T47D (cell line): ENCODE measurements around the gene MPV17L.
A peak's percentile ranks its signal among the peaks of the same experiment; 100 is the strongest.
"Not testable (repeated sequence)": the region's sequence is repeated elsewhere in the genome, so short reads cannot be mapped to it uniquely, and the experiment has no call there.

Experiments
- DNase-seq, 2 experiments: peaks; one replicate each; pipeline versions ENCODE4 v3.0.0 to v3.0.0-alpha.2; 2011 to 2012; ENCODE audit warnings: low read depth in 1 of 2, low spot score in 1 of 2
- JUND ChIP-seq: IDR thresholded peaks from 2 replicates; pipeline ENCODE4 v1.6.1; 2012; ENCODE audit warnings: low read depth
- in situ Hi-C: cut with HindIII; loops from 2 replicates; pipeline ENCODE4 v1.10.0; 2016; ENCODE audit warnings: low sequenced_read_pairs, low pct_unique_long_range_greater_than_20kb

The MPV17L gene

DNA sequence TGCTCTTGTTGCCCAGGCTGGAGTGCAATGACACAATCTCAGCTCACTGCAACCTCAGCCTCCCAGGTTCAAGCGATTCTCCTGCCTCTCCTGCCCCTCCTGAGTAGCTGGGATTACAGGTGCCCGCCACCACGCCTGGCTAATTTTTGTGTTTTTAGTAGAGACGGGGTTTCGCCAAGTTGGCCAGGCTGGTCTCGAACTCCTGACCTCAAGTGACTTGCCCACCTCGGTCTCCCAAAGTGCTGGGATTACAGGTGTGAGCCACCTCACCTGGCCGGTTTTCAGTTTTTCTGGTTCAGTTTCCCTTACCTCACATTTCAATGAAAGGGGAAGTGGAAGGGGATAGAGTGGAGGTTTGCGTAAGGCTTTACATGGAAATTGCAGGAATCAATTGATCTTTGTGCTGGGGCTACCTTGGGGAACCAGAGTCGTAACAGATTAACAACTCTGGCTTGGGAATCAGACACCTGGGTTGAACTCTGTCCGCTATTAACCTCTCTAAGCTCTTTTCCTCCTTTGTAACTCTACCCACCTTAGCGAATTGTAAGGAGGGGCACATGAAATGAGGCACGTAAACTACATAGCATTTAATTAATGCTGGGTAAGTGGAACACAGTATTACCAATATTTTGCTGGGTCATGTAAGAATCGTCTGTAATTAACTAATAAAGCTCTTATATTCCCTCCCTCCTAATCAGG, 3.2 kb downstream of the MPV17L start:
- in situ Hi-C loops: no loop called here
- TF ChIP-seq JUND: no peak
- no peak for DNase-seq

DNA sequence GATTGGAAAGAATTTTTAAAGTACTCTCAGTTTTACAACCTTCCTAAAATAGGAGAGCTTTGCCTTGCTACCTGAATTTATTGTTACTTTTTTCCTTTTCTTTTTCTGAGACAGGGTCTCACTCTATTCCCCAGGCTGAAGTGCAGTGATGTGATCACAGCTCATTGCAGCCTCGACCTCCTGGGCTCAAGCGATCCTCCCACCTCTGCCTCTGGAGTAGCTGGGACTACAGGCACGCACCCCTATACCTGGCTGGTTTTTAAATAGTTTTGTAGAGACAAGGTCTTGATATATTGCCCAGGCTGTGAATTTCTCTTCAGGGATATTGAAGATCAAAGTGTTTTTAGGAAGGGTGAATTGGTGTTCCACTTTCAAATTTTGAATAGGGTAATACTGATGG, 3.8 kb downstream of the MPV17L start:
- DNase-seq: no peak
- TF ChIP-seq JUND: no peak
- in situ Hi-C loops: no loop called here

DNA sequence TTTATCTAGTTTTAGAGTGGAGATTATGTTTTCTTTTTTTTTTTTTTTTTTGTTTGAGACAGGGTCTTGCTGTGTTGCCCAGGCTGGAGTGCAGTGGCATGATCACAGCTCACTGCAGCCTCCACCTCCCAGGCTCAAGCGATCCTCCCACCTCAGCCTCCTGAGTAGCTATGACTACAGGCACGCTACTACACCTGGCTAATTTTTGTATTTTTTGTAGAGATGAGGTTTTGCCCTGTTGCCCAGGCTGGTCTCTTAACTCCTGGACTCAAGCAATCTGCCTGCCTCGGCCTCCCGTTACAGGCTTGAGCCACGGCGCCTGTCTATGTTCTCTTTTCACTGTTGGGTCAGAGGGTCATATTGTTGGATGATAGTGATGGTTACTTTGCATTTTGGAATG, 4.8 kb downstream of the MPV17L start:
- DNase-seq, in situ Hi-C loops: not testable (repeated sequence)

DNA sequence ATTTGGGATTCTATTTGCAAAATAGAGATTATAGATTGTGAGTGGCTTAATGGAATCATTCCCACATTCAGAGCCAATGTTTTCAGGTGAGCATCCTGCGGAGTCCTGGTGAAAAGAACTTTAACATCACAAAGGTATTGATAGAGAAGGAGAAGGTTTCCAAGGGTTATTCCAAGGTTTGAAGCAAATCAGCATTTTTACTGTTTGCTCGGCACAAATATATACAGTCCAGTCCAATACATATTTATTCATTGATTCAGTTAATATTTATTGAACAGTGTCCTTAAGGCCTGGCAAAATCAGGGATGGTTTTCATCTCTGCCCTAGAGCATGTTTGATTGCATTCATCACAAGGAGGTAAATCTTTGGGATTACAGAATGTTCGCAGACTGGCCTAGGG, 6.4 kb downstream of the MPV17L start:
- no peak for TF ChIP-seq JUND
- in situ Hi-C loops: no loop called here

DNA sequence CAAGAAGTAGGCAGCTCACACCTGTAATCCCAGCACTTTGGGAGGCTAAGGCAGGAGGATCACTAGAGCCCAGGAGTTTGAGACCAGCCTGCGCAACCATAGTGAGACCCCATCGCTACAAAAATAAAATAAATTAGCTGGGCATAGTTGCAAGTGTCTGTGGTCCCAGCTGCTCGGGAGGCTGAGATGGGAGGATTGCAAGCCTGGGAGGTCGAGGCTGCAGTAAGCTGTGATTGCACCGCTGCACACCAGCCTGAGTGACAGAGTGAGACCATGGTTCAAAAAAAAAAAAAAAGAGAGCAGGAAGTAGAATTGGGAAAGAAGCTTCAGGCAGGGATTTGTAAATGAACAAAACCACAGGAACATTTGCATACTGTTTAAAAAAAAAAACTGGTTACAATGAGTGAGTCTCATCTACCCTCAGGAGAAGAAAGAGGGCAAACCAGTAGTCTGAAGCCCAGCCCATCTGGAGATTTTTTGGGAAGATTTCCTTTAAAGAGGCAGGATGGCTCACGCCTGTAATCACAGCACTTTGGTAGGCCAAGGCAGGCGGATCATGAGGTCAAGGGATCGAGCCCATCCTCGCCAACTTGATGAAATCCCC, 7.9 kb downstream of the MPV17L start:
- in situ Hi-C loops: no loop called here
- TF ChIP-seq JUND: no peak
- peak in 1 of 2 experiments; percentile 83 for DNase-seq

More for the DNA sequence above, 6.4 kb downstream of the MPV17L start:
- DNase-seq: no peak

DNA sequence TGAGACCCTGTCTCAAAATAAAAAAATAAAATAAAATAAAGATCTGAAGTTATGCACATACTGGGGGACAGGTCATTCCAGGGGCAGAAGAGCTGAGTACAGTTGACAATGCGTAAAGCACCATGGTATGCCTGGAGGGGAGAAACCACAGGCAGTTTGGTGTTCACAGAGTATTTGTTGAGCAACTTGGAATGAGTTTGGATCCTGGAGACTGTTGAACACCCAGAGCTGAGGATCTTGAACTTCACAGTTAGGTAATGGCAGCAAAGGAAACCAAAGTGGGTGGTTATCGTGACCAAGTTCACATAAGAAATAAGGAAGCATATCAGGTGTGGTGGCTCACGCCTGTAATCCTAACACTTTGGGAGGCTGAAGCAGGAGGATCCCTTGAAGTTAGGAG, 8.5 kb downstream of the MPV17L start:
- peak in 1 of 2 experiments; percentile 57 for DNase-seq
- in situ Hi-C loops: not testable (repeated sequence)

DNA sequence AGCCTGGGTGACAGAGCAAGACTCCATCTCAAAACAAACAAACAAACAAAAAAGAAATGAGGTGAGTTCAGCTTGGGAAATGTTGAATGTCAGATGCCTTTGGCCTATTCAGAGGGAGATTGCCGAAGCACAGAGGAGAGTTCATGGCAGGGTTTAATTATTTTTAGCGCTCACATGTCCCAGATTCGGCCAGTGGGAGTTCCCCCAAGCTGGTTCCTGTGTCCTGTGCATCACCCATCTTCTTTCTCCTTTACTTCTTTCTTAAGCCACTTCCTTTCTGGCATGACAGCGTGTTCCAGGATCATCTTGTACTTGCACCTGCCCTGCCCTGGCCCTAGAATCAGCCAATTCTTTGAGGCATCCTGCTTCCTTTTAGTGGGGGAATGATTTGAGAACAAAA, 9.2 kb downstream of the MPV17L start:
- no peak for TF ChIP-seq JUND
- in situ Hi-C loops: no loop called here
- peak in 1 of 2 experiments; percentile 33 for DNase-seq

DNA sequence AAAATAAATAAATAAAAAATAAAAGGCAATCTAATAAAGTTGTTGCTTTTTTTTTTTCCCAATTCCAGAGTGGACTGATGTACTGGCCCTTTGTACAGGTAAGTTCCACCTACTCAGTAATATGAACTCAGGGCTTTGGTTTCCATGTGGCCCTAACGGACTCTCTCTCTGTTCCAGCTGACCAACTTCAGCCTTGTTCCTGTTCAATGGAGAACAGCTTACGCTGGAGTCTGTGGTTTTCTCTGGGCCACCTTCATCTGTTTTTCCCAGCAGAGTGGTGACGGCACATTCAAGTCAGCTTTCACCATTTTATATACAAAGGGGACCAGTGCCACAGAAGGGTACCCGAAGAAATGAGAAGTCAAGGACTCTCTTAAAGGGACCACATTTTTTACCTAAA, 12.2 kb downstream of the MPV17L start:
- in situ Hi-C loops, DNase-seq: not testable (repeated sequence)

DNA sequence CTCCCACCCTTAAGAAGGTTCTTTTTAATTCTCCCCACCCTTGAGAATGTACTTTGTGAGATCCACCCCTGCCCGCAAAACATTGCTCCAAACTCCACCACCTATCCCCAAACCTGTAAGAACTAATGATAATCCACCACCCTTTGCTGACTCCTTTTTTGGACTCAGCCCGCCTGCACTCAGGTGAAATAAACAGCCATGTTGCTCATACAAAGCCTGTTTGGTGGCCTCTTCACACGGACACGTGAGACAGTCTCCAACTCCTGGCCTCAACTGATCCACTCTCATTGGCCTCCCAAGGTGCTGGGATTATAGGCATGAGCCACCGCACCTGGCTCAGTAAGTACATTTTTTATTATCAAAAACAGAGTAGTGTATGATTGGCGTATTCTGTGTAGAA, 13.9 kb downstream of the MPV17L start:
- in situ Hi-C loops: not testable (repeated sequence)

DNA sequence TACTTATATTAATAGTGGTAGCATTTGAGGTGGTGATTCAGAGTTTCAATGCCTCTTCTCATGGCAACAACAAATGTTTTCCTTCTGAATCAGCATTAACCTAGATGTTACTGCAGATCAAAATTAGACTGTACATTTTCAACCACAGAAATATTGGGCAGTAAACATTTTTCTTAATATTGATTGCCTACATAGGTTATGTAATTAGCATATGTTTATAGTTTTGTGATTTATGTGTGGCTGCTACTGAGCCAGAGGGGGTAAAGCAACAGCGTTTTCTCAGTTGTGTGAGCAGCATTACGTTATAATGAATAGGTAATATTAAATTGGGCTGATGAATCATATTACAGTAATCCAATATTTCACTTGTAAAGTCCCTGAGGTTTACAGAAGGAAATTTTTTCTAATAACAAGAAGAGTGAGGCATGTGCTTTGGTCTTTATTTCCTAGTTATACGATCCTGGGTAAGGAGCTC, 20.0 kb downstream of the MPV17L start:
- DNase-seq: no peak
- in situ Hi-C loops: no loop called here
- no peak for TF ChIP-seq JUND

More for the DNA sequence above, 13.9 kb downstream of the MPV17L start:
- not testable (repeated sequence) for DNase-seq

DNA sequence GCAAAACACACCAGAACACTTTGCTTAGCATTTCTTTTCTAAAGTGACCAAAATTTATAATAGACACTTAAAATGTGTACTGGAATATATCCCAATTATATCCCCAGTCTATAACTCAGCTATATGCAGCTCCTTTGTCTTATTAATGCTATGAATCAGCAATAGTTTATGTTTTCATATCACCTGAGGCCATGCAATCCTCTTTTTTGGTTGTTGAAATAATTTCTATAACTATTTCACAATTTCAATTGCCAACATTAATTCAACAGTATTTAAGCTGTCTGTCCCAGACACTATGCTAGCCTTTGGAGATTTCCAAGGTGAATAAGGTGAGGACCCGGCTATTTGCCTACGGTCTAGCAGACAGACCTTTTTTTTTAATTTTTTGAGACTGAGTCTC, 21.6 kb downstream of the MPV17L start:
- in situ Hi-C loops: no loop called here
- no peak for TF ChIP-seq JUND
- no peak for DNase-seq

DNA sequence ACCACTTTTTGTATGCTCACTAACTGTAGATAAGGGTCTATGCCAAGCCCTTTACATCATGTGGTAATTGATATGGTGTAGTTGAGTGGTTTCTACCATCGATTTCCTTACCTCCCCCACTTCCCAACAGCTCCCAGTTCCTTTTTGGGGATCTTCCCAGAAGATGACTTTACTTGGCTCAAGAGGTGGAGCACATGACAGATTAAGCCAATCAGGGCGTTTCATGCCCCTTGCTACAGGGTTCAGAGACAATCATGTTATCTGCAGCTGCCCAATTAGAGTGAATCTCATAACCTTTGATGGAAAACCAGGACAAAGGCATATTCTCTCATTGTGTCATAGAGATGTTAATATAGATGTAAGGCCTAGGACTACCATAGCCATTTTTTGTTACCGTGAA, 22.7 kb downstream of the MPV17L start:
- no peak for TF ChIP-seq JUND
- no peak for DNase-seq
- in situ Hi-C loops: no loop called here

DNA sequence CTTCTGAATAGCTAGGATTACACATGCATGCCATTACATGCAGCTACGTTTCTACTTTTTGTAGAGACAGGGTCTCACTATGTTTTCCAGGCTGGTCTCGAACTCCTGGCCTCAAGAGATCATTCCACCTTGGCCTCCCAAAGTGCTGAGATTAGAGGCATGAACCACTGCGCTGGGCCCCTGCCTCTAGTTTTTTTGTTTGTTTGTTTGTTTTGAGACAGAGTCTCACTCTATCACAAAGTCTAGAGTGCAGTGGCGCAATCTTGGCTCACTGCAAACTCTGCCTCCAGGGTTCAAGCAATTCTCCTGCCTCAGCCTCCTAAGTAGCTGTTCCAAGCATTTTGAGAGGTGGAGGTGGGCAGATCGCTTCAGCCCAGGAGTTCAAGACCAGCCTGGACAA, 26.1 kb downstream of the MPV17L start:
- DNase-seq, in situ Hi-C loops: not testable (repeated sequence)

DNA sequence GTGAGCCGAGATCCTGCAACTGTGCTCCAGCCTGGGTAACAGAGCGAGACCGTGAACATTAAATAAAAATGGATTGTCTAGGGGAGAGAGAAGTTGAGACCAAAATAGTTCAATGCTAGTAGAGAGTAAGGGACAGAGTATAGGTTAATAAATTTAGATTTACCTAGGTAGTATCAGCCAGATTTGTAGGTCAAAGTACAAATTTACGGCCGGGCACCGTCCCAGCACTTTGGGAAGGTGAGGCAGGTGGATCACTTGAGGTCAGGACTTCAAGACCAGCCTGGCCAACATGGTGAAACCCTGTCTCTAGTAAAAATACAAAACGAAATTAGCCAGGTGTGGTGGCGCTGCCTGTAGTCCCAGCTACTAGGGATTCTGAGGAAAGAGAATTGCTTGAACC, 26.7 kb downstream of the MPV17L start:
- DNase-seq: no peak
- in situ Hi-C loops: no loop called here
- no peak for TF ChIP-seq JUND
